ENCODE data around the gene RIMS1. TPM values are rescaled to one million over a fixed set of nuclear protein-coding genes. Genes with fewer than 3 reads are reported as not detected.

RIMS1 gene
- total and polyA plus RNA-seq, 9 of the 15 experiments (the other 6 are each of a cell fraction or from before 2014, with no cell fraction given) = not detected

DNA sequence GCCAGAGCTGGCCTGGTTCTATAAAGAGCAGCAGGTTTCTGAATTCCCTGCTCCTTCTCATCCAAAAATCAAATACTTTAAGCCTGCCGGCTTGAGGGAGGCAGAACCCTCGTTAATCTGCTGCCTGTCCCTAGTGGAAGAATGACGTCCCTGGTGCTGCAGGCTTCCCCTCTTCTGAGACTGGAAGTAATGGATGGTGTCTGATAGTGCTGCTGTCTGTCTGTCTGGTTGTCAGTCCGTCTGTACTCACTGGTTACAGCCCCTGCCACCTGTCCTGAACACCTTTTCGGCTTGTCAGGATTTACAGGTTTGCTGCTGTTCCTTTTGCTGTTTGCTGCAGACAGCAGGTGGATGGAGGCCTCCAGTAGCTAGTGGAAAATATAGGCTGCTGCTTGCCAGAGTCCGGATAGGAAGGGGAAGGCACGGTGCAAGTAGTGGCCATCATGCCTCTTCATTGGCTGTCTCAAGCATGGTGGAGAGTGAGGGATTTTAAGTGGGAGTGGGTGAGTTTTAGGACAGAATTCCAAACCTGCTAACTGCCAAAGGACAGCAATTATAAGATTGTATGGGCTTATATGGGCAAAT, 2.5 kb downstream of the RIMS1 start:
- H3K36me3 ChIP-seq (ENCODE audit: control insufficient read depth, insufficient read depth, low read length) = no peaks in the 10 kb centered on the region
- no peaks in the 10 kb centered on the region for H3K9me1 ChIP-seq (ENCODE audit: control insufficient read depth, insufficient read depth, low read length)
- H3K79me2 ChIP-seq (ENCODE audit: control insufficient read depth, insufficient read depth, low read length) = no peaks in the 10 kb centered on the region
- in situ Hi-C loops (cut with MboI) = no loop called here
- ChIA-PET POLR2A (no interaction called here), CTCF (ENCODE audit: low intra/inter-chr PET ratio) (no interaction called here)
- 0 out of 5 replicates have a peak, but pooled peaks cover 0 to 3% of the 10 kb centered on the region in 2 experiments for H3K4me1 ChIP-seq (replicated peaks in 1 of 2; ENCODE audit: control insufficient read depth in 2 of 2, insufficient read depth in 2 of 2, low read length in 2 of 2)
- no TSS peak for BruUV-seq (replicated peaks)
- no peak for FAIRE-seq
- no peak overlapping the region for H2AFZ ChIP-seq (ENCODE audit: low read depth, low read length)
- H3K4me2 ChIP-seq (ENCODE audit: insufficient read depth, low read length) = no peak overlapping the region
- H3K4me3 ChIP-seq = no peak overlapping the region
- no peaks in the 10 kb centered on the region for H3K9me3 ChIP-seq (replicated peaks; ENCODE audit: control insufficient read depth, insufficient read depth, low read depth, low read length)
- 0% methylated on average over 7 of the region's 7 CpGs for WGBS (ENCODE audit: insufficient coverage, low coverage, missing lambda C conversion rate)
- H3K27me3 ChIP-seq (ENCODE audit: control insufficient read depth in 2 of 2, insufficient read depth in 2 of 2, low read length in 2 of 2) = no peaks in the 10 kb centered on the region
- H3K9ac ChIP-seq (ENCODE audit: insufficient read depth in 1 of 2, low read depth in 2 of 2, low read length in 2 of 2) = no peak overlapping the region
- intact Hi-C loops (cut with micrococcal nuclease) = no loop called here
- TF ChIP-seq POLR2H (tag; IDR thresholded peaks at IDR 0.05; ENCODE audit: low read depth) (no peak), FOXJ2 (tag; IDR thresholded peaks at IDR 0.05) (no peak), ZNF830 (CRISPR knock-in tag; IDR thresholded peaks at IDR 0.05) (no peak), HSF4 (CRISPR knock-in tag; IDR thresholded peaks at IDR 0.05; ENCODE audit: borderline replicate concordance) (no peak), MTF1 (CRISPR knock-in tag; IDR thresholded peaks at IDR 0.05; ENCODE audit: borderline replicate concordance) (no peak), ZNF561 (CRISPR knock-in tag; conservative IDR thresholded peaks at IDR 0.05) (no peak), ZNF780A (CRISPR knock-in tag; IDR thresholded peaks at IDR 0.05) (no peak), FOSL1 (tag; conservative IDR thresholded peaks at IDR 0.05) (no peak)
- TF ChIP-seq, protein P1, sequence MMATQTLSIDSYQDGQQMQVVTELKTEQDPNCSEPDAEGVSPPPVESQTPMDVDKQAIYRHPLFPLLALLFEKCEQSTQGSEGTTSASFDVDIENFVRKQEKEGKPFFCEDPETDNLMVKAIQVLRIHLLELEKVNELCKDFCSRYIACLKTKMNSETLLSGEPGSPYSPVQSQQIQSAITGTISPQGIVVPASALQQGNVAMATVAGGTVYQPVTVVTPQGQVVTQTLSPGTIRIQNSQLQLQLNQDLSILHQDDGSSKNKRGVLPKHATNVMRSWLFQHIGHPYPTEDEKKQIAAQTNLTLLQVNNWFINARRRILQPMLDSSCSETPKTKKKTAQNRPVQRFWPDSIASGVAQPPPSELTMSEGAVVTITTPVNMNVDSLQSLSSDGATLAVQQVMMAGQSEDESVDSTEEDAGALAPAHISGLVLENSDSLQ (IDR thresholded peaks at IDR 0.05) = no peak
- TF ChIP-seq, protein P2, sequence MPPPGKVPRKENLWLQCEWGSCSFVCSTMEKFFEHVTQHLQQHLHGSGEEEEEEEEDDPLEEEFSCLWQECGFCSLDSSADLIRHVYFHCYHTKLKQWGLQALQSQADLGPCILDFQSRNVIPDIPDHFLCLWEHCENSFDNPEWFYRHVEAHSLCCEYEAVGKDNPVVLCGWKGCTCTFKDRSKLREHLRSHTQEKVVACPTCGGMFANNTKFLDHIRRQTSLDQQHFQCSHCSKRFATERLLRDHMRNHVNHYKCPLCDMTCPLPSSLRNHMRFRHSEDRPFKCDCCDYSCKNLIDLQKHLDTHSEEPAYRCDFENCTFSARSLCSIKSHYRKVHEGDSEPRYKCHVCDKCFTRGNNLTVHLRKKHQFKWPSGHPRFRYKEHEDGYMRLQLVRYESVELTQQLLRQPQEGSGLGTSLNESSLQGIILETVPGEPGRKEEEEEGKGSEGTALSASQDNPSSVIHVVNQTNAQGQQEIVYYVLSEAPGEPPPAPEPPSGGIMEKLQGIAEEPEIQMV (tag; conservative IDR thresholded peaks at IDR 0.05; ENCODE audit: low read depth) = no peak
- TF ChIP-seq, protein P3, sequence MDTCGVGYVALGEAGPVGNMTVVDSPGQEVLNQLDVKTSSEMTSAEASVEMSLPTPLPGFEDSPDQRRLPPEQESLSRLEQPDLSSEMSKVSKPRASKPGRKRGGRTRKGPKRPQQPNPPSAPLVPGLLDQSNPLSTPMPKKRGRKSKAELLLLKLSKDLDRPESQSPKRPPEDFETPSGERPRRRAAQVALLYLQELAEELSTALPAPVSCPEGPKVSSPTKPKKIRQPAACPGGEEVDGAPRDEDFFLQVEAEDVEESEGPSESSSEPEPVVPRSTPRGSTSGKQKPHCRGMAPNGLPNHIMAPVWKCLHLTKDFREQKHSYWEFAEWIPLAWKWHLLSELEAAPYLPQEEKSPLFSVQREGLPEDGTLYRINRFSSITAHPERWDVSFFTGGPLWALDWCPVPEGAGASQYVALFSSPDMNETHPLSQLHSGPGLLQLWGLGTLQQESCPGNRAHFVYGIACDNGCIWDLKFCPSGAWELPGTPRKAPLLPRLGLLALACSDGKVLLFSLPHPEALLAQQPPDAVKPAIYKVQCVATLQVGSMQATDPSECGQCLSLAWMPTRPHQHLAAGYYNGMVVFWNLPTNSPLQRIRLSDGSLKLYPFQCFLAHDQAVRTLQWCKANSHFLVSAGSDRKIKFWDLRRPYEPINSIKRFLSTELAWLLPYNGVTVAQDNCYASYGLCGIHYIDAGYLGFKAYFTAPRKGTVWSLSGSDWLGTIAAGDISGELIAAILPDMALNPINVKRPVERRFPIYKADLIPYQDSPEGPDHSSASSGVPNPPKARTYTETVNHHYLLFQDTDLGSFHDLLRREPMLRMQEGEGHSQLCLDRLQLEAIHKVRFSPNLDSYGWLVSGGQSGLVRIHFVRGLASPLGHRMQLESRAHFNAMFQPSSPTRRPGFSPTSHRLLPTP (IDR thresholded peaks at IDR 0.05; ENCODE audit: borderline replicate concordance, extremely low read depth, insufficient read length) = no peak
- no peak overlapping the region for H3K27ac ChIP-seq (ENCODE audit: extremely low read depth, low read depth, low read length)
- ATAC-seq = no peak
- DNase-seq (ENCODE audit: extremely low read depth in 1 of 4, low spot score in 3 of 4) = no peak
- no peaks in the 10 kb centered on the region for H4K20me1 ChIP-seq (replicated peaks; ENCODE audit: control insufficient read depth, insufficient read depth, low read length)
